HL-60/S4 treated with retinoic acid at 250 ng/mL for 4 days and 3 days (cell line): Measurements from ENCODE around the gene AOPEP.
"Not testable (repeated sequence)": the region's sequence is repeated elsewhere in the genome, so short reads cannot be mapped to it uniquely, and the experiment has no call there.

Source experiments
- in situ Hi-C: fragments of 300-500 bp; cut with MboI; formaldehyde crosslinking; loops from 2 replicates; pipeline ENCODE4 v1.7.0; 2022; ENCODE audit warnings: low sequenced_read_pairs

The AOPEP gene

GRCh38 chr9:94830071-94830604, 103.6 kb downstream of the AOPEP start:
- in situ Hi-C loops = not testable (repeated sequence)

- in situ Hi-C loops = no loop called here
Measured at GRCh38 chr9:94833802-94834201, 107.3 kb downstream of the AOPEP start.

GRCh38 chr9:94837404-94837803, 110.9 kb downstream of the AOPEP start:
- in situ Hi-C loops = no loop called here

GRCh38 chr9:94839398-94839797, 112.9 kb downstream of the AOPEP start:
- in situ Hi-C loops = no loop called here

- in situ Hi-C loops = no loop called here
Measured at GRCh38 chr9:94840738-94841137, 114.2 kb downstream of the AOPEP start.

- in situ Hi-C loops = no loop called here
Measured at GRCh38 chr9:94843134-94843533, 116.6 kb downstream of the AOPEP start.

GRCh38 chr9:94846739-94847138, 120.2 kb downstream of the AOPEP start:
- in situ Hi-C loops = no loop called here

GRCh38 chr9:94847486-94847885, 121.0 kb downstream of the AOPEP start:
- in situ Hi-C loops = no loop called here

GRCh38 chr9:94848791-94849190, 122.3 kb downstream of the AOPEP start:
- in situ Hi-C loops = not testable (repeated sequence)

GRCh38 chr9:94850540-94851434, 124.3 kb downstream of the AOPEP start:
- in situ Hi-C loops = no loop called here

GRCh38 chr9:94851467-94851866, 125.0 kb downstream of the AOPEP start:
- in situ Hi-C loops = no loop called here

- in situ Hi-C loops = no loop called here
Measured at GRCh38 chr9:94851892-94852291, 125.4 kb downstream of the AOPEP start.

GRCh38 chr9:94852373-94852772, 125.9 kb downstream of the AOPEP start:
- in situ Hi-C loops = no loop called here

GRCh38 chr9:94853887-94854286, 127.4 kb downstream of the AOPEP start:
- in situ Hi-C loops = no loop called here

GRCh38 chr9:94855903-94856302, 129.4 kb downstream of the AOPEP start:
- in situ Hi-C loops = no loop called here

GRCh38 chr9:94857791-94858190, 131.3 kb downstream of the AOPEP start:
- in situ Hi-C loops = no loop called here

GRCh38 chr9:94859226-94859625, 132.7 kb downstream of the AOPEP start:
- in situ Hi-C loops = no loop called here

GRCh38 chr9:94859891-94860290, 133.4 kb downstream of the AOPEP start:
- in situ Hi-C loops = no loop called here

GRCh38 chr9:94860678-94861588, 134.4 kb downstream of the AOPEP start:
- in situ Hi-C loops = no loop called here

GRCh38 chr9:94861589-94862272, 135.2 kb downstream of the AOPEP start:
- in situ Hi-C loops = no loop called here

- in situ Hi-C loops = no loop called here
Measured at GRCh38 chr9:94864196-94864595, 137.7 kb downstream of the AOPEP start.
